GM21423 (cell line): Measurements from ENCODE around the gene NISCH.

Experiments
- ATAC-seq: cut with Tn5 transposase; IDR thresholded peaks from one replicate; pipeline ENCODE4 v1.9.1; 2021; ENCODE audit warnings: mild to moderate bottlenecking, moderate library complexity; ENCODE audit not compliant: unreplicated experiment

The NISCH gene

GRCh38 chr3:52470920-52471319 lies 15.5 kb downstream of the NISCH start:
- ATAC-seq, result no peak

GRCh38 chr3:52471371-52472238 lies 16.2 kb downstream of the NISCH start:
- no peak for ATAC-seq

GRCh38 chr3:52472239-52473000 lies 17.0 kb downstream of the NISCH start:
- ATAC-seq, result no peak

DNA sequence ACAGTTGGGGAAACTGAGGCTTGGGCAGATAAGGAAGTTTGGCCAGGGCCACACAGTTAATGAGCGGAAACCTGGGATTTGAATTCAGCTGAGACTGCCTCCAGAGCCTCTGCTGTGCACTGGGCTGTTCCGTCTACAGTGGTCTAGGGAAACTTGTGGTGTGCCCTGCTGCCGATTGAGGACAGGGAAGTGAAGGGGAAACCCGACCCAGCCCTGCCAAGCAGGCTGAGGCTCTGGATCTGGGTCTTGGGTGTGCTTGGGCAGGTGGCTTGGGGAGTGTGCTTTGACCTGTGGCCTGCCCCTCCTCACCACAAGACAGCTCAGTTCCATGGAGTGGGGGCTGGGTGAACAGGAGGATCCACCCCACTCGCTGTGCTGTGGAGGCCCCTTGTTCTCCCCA lies 17.6 kb downstream of the NISCH start:
- ATAC-seq, result no peak

DNA sequence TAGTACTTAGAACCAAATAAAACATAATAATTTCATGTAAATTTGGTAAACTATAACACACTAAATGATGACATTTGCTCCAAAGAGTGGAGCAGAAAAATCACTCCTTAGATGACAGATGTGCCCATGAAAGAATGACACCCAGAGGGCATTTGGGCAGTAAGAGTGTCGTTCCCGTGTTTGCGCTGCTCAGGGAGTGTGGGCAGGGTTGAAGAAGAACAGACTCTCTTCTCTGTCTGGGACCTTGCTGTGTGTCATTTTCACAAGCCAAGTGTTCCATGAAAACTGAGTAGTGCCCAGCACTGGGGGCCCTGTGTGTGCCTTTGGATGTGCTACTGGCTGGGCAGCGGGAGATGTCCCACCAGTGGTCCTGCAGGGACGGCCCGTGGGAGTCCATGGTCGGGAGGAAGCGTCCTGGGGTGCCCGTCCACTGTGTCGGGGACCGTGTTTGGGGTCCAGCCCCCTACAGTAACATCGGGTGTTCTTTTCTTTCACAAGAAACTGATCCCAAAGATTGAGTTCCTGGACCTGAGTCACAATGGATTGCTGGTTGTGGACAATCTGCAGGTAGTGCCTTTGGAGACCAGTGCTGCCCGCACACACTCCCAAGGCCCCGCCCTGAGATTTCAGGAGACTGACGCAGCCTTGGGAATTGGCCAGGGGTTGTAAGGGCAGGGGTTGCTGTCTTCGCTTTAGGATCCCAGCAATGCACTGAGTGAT lies 21.8 kb downstream of the NISCH start:
- ATAC-seq, result no peak

GRCh38 chr3:52477796-52478095 lies 22.3 kb downstream of the NISCH start:
- no peak for ATAC-seq

DNA sequence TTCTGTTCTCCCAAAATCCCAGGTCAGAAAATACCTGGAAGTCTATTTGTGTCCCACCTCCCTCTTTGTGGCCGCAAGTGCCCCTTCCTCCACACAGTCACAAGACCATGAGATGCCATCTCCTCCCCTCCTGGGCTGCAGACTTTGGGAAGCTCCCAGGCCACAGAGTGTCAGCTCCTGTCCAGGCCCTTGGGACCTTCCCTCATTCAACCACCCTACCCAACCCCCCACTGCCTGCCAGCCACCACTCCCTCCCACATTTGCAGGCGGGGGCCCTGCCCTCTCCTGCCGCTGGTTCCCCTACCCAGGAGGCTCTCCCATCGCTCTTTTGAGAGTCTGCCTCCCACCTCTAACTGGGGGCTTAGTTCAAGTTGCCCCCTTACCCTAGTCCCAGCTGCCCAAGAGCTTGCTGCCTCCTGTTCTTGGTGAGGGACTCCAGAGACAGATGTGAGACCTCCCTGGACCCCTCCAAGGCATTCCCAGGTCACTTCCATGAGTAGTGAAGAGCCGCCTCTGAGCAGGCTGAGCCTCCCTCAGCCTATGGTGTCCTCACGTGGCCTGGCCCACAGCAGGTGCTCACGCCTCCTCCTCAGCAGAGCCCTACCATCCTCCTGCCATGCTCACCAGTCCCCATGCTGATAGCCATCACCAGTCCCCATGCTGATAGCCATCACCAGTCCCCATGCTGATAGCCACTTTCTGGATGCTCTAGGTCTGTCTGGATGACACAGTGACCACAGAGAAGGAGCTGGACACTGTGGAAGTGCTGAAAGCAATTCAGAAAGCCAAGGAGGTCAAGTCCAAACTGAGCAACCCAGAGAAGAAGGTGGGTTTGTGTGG lies 23.9 kb downstream of the NISCH start:
- ATAC-seq, result no peak

DNA sequence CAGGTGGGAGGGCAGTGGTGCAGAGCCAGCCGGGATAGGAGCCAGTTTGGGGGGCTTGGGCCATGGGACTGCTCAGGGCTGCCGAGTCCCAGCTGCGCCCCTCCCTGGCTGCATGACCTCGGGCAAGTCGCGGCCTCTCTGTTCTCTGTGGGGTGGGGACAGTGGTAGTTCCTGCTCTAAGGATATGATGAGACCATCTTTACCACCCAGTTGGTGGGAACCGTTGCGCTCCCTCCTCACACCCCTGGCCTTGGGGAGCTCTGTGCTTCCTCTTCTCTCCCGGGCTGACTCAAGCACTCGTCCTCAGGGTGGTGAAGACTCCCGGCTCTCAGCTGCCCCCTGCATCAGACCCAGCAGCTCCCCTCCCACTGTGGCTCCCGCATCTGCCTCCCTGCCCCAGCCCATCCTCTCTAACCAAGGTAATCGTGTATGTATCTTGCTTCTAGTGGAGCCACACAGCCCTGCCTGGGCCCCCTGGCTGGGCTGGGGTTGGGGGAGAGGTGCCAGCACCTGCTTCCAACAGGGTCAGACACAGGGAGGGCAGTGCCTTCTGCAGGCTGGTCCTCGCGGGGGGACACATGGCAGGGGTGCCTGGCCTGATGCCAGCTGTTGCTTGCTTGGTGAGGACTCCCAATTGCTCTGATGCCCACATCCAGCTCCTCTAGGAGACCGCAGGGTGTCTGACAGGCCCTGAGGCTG lies 24.6 kb downstream of the NISCH start:
- ATAC-seq, result no peak

DNA sequence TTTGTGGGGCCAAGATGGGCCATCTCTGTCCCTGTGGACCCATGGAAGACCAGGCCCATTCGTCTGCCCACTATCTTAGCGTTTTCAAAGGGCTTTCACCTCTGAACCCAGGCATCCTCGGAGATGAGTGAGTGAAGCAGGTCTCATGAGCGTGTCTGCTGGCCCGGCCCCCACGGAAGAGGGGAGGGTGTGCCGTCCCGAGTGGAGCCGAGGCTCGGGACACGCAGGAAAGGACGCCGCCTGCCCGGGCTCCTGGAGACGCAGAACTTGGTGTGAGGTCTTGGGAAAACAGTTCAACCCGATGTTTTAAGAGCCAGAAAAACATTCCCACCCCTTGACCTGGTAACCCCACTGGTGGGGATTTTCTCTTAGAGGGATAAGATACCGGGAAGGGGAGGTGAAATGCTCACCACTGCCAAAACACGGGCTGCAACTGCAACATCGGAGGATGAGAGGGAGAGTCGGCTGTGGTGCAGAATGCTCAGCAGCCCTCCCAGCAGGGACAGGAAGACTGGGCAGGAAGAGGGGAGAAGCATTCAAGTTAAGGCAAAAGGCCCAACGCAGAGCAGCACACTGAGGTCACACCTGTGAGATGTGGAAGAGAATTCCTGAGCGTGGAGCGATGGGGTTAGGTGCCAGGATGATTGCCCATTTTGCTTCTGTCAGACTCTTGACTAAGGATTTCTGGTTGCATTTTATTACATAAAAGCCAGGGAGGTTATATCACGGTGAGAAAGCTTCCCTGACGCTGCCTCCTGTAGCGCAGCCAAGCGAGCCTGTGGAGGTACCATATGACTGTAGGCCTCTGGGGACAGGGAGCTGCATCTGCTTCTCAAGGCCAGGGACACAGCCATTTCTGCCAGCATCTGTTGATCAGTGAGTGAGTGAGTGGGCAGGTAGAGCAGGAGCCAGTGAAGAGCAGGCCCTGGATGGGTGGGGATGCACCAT lies 25.6 kb downstream of the NISCH start:
- no peak for ATAC-seq

DNA sequence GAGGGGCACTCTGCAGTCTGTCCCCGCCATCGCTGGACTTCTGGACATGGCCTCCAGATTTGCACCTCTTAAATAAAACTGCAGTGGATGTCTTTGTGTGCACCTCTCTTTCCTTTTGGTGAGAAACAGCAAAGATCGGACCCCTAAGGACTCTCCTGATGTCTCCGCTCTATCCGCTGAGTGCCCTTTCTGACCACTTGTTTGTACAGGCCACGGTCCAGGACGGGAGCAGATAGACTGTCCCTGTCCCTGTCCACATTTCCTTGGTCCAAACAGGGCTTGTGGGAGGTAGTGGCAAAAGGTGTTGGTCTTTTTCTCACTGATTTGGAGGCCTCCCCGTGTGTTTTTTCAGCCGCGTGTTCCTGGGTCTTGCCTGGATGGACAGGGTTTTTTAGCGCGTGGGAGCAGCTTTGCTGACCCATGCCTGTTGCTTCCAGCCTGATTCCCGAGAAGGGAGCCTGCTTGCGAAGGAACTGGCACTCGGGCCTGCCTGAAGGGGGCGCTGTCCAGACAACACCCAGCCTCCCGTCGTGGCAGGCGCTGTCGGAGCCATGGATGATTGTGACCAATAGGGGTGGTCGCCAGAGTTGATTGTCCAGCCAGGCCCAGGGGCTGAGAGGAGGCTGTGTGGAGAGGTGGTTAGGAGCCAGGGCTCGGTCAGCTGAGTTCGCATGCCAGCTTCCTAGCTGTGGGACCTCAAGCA lies 26.6 kb downstream of the NISCH start:
- ATAC-seq, result no peak

DNA sequence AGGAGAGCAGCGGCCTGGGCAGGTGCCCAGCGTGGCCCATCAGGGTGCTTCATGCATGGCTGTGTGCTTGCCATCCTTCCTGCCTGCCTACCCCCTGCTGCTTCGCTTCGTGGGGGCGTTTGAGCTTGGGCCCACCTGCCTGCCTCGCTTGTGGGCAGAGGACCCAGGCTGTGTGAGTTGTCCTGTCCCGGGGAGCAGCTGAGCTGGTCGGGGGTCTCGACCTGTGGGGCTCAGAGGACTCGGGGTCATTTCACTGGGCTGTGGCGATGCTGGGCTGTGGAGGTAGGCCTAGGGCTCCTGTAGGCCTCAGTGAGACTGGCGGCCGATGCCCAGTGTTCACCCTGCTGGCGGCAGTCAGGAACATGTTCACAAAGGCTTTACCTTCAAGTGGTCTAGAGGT lies 27.7 kb downstream of the NISCH start:
- no peak for ATAC-seq

- no peak for ATAC-seq
Measured at GRCh38 chr3:52483577-52484381, 28.4 kb downstream of the NISCH start.

DNA sequence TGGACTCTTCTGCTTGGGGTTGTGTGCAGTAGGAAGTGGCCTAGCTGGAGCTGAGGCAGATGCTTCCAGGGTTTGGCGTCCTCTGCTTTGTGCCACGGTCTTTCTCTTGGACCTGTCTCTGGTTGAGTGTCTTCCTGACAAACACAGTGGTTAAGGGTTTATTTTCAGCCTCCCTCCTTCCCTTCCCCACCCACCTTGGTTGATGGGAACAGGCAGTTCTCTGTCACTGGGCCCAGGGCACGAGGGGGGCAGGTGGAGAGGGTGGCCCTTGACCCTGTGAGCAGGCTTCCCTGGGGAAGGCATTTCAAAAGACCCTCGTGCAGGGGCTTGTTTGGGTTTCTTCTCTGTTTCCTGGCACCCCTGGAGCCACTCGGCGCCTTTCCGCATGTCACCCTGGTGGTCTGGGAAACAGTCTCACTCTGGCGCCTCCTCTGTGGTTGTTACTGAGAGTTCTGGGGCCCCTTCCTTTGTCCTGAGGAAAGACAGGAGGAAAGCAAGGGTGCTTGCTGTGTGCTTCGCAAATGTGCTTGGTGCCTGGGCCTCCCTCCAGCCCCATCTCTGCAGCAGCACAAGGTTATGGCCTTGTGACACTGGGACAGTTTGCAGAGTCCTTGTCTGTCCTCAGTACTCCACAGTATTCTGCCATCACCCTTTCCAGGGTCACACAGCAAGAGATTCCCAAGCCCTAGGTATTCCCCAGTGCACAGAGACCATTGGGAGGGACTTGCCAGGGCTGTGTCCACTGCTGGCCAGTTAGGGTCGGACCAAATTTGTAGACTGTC lies 29.5 kb downstream of the NISCH start:
- ATAC-seq, result no peak

DNA sequence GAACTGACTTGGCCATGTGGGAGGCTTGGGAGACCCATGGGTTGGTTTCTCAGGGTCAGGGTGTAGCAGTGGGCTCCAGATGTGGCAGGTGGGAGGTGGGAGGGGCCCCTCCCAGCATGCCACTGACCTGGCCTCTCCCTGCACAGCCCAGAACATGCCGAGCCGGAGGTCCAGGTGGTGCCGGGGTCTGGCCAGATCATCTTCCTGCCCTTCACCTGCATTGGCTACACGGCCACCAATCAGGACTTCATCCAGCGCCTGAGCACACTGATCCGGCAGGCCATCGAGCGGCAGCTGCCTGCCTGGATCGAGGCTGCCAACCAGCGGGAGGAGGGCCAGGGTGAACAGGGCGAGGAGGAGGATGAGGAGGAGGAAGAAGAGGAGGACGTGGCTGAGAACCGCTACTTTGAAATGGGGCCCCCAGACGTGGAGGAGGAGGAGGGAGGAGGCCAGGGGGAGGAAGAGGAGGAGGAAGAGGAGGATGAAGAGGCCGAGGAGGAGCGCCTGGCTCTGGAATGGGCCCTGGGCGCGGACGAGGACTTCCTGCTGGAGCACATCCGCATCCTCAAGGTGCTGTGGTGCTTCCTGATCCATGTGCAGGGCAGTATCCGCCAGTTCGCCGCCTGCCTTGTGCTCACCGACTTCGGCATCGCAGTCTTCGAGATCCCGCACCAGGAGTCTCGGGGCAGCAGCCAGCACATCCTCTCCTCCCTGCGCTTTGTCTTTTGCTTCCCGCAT lies 31.8 kb downstream of the NISCH start:
- ATAC-seq, result no peak

DNA sequence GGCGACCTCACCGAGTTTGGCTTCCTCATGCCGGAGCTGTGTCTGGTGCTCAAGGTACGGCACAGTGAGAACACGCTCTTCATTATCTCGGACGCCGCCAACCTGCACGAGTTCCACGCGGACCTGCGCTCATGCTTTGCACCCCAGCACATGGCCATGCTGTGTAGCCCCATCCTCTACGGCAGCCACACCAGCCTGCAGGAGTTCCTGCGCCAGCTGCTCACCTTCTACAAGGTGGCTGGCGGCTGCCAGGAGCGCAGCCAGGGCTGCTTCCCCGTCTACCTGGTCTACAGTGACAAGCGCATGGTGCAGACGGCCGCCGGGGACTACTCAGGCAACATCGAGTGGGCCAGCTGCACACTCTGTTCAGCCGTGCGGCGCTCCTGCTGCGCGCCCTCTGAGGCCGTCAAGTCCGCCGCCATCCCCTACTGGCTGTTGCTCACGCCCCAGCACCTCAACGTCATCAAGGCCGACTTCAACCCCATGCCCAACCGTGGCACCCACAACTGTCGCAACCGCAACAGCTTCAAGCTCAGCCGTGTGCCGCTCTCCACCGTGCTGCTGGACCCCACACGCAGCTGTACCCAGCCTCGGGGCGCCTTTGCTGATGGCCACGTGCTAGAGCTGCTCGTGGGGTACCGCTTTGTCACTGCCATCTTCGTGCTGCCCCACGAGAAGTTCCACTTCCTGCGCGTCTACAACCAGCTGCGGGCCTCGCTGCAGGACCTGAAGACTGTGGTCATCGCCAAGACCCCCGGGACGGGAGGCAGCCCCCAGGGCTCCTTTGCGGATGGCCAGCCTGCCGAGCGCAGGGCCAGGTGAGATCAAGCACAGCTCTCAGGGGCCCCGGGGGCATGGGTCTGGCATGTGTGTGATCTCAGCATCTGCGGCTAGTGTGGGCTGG lies 32.6 kb downstream of the NISCH start:
- no peak for ATAC-seq
